MM.1S (cell line): ENCODE results near the gene SETX.

Experiments used
- DNase-seq: peaks from one replicate; pipeline ENCODE4 v3.0.0-alpha.2; 2015
- H2AFZ ChIP-seq: fragments of 300-600 bp; sonication (generic); 2 replicates; pipeline ENCODE4 v1.6.0; 2016; ENCODE audit warnings: antibody characterized with exemption, low read length
- H3F3A ChIP-seq: fragments of 300-600 bp; sonication (generic); 2 replicates; pipeline ENCODE4 v1.6.1; 2016; ENCODE audit warnings: mild to moderate bottlenecking, antibody characterized with exemption, low read length, moderate library complexity, mixed read lengths; ENCODE audit not compliant: insufficient read depth
- H3K27ac ChIP-seq: fragments of 300-600 bp; sonication (generic); 2 replicates; pipeline ENCODE4 v1.5.1; 2016; ENCODE audit warnings: mild to moderate bottlenecking, low read length
- H3K27me3 ChIP-seq: fragments of 300-600 bp; sonication (generic); replicated peaks from 2 replicates; pipeline ENCODE4 v1.6.0; 2016; ENCODE audit warnings: low read length; ENCODE audit not compliant: insufficient read depth
- H3K36me3 ChIP-seq: fragments of 300-600 bp; sonication (generic); replicated peaks from 2 replicates; pipeline ENCODE4 v1.6.1; 2016; ENCODE audit warnings: mild to moderate bottlenecking, low read length, mixed read lengths; ENCODE audit not compliant: insufficient read depth
- H3K4me1 ChIP-seq: fragments of 300-600 bp; sonication (generic); 2 replicates; pipeline ENCODE4 v1.6.1; 2016; ENCODE audit warnings: low read length, mixed read lengths
- H3K4me2 ChIP-seq: fragments of 300-600 bp; sonication (generic); 2 replicates; pipeline ENCODE4 v1.6.0; 2016; ENCODE audit warnings: low read depth, low read length
- H3K4me3 ChIP-seq: fragments of 300-600 bp; sonication (generic); 2 replicates; pipeline ENCODE4 v1.5.1; 2016; ENCODE audit warnings: low read length, mixed read lengths
- H3K79me2 ChIP-seq: fragments of 300-600 bp; sonication (generic); 2 replicates; pipeline ENCODE4 v1.6.1; 2016; ENCODE audit warnings: mixed run types, low read length, mixed read lengths
- H3K9ac ChIP-seq: fragments of 300-600 bp; sonication (generic); 2 replicates; pipeline ENCODE4 v1.6.1; 2016; ENCODE audit warnings: low read length, mixed read lengths
- H3K9me2 ChIP-seq: fragments of 300-600 bp; sonication (generic); replicated peaks from 2 replicates; pipeline ENCODE4 v1.6.1; 2016; ENCODE audit warnings: mild to moderate bottlenecking, low read length, mixed read lengths; ENCODE audit not compliant: insufficient read depth
- H3K9me3 ChIP-seq: fragments of 300-600 bp; sonication (generic); replicated peaks from 2 replicates; pipeline ENCODE4 v1.6.1; 2016; ENCODE audit warnings: mild to moderate bottlenecking, low read length, mixed read lengths; ENCODE audit not compliant: insufficient read depth
- H4K20me1 ChIP-seq: fragments of 300-600 bp; sonication (generic); 2 replicates; pipeline ENCODE4 v1.6.1; 2016; ENCODE audit warnings: mild to moderate bottlenecking, low read length, moderate library complexity, mixed read lengths; ENCODE audit not compliant: insufficient read depth
- CTCF ChIP-seq: fragments of 300-600 bp; sonication (generic); IDR thresholded peaks from 2 replicates; pipeline ENCODE4 v1.5.1; 2016; ENCODE audit warnings: antibody characterized with exemption, low read length, mixed read lengths
- EZH2 ChIP-seq: fragments of 300-600 bp; sonication (generic); optimal IDR thresholded peaks from 2 replicates; pipeline ENCODE3; 2017; ENCODE audit warnings: low read depth, mild to moderate bottlenecking, antibody characterized with exemption, low read length, mixed read lengths
- EZH2phosphoT487 ChIP-seq: fragments of 300-600 bp; sonication (generic); IDR thresholded peaks from 2 replicates; pipeline ENCODE4 v1.6.1; 2018; ENCODE audit warnings: antibody characterized with exemption, low read length

SETX gene

DNA sequence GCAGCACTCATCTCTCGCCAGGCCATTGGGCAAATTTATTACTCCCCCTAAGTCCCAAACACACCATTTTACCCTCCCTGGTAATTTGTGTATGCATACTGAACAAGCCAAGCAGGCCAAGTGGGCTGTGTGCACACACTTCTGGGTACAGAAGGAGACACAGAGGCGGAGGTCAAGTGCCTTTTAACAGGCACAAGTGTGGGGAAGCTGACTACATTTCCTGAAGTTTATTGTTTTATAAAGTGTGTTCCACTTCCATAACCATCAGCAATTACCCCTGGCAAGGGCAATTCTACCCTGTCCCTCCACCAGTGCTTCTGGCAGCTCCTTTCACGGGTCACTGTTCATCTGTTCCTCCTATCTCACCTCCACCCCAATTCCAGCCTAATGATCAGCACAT, 93.9 kb downstream of the SETX start:
- Histone ChIP-seq H4K20me1 (0 out of 2 replicates have a peak, but pooled peaks cover 4% of the 10 kb centered on the region), H3K9me3 (no peaks in the 10 kb centered on the region), H2AFZ (no peak overlapping the region), H3K36me3 (no peaks in the 10 kb centered on the region; the same call in 1 of the 2 replicates), H3K9me2 (no peaks in the 10 kb centered on the region), H3F3A (0 out of 2 replicates have a peak, but pooled peaks cover 2% of the 10 kb centered on the region), H3K27me3 (peaks cover 15% of the 10 kb centered on the region; the same call in 1 of the 2 replicates), H3K4me3 (no peak overlapping the region), H3K79me2 (no peaks in the 10 kb centered on the region), H3K4me2 (no peak overlapping the region), H3K27ac (no peak overlapping the region), H3K9ac (no peak overlapping the region), H3K4me1 (peaks cover 4% of the 10 kb centered on the region)
- DNase-seq, result no peak
- TF ChIP-seq CTCF (no peak), EZH2 (no peak), EZH2phosphoT487 (no peak)

- DNase-seq, result no peak
- no peaks in the 10 kb centered on the region for H4K20me1 ChIP-seq
- no peak overlapping the region for H3K9ac ChIP-seq
- no peak overlapping the region for H3K4me3 ChIP-seq
- no peak overlapping the region for H3K4me2 ChIP-seq
- H2AFZ ChIP-seq, result no peak overlapping the region
- no peaks in the 10 kb centered on the region for H3K9me2 ChIP-seq
- no peaks in the 10 kb centered on the region for H3K79me2 ChIP-seq
- TF ChIP-seq EZH2phosphoT487, result no peak
- TF ChIP-seq CTCF, result no peak
- no peak for TF ChIP-seq EZH2
- H3F3A ChIP-seq, result no peaks in the 10 kb centered on the region; the same call in 1 of the 2 replicates
- H3K36me3 ChIP-seq, result no peaks in the 10 kb centered on the region
- H3K9me3 ChIP-seq, result no peaks in the 10 kb centered on the region
- H3K27me3 ChIP-seq, result peaks cover 72% of the 10 kb centered on the region
- H3K4me1 ChIP-seq, result no peaks in the 10 kb centered on the region
- no peak overlapping the region for H3K27ac ChIP-seq
Measured at GRCh38 chr9:132250324-132251262, 104.2 kb downstream of the SETX start.

DNA sequence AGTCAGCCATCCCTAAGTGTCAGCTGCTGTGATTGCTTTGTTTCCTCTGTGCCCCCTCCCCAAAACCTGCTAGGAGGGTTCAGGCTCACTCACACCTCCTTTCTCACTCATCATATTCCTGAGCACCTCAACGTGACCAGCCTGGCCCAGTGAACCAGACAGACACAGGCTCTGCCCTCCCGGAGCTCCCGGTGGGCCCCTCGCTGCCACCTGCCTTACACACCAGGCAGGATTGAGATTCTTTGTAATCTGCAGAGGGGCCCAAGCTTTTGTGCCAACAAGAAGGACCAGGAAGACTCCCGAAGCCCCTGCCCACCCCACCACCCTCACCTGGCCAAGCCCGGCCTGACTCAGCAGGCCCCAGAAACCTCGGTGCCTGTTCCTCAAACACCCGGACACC, 105.1 kb downstream of the SETX start:
- no peaks in the 10 kb centered on the region for H3K9me2 ChIP-seq
- no peak overlapping the region for H3K9ac ChIP-seq
- no peak overlapping the region for H3K4me2 ChIP-seq
- TF ChIP-seq EZH2 (no peak), CTCF (no peak), EZH2phosphoT487 (no peak)
- no peak overlapping the region for H2AFZ ChIP-seq
- DNase-seq, result no peak
- no peaks in the 10 kb centered on the region for H3K79me2 ChIP-seq
- no peaks in the 10 kb centered on the region for H3K9me3 ChIP-seq
- no peak overlapping the region for H3K27ac ChIP-seq
- H3K4me1 ChIP-seq, result no peaks in the 10 kb centered on the region
- H3K27me3 ChIP-seq, result peaks cover 75% of the 10 kb centered on the region
- no peaks in the 10 kb centered on the region; the same call in 1 of the 2 replicates for H3F3A ChIP-seq
- H4K20me1 ChIP-seq, result no peaks in the 10 kb centered on the region
- H3K36me3 ChIP-seq, result no peaks in the 10 kb centered on the region
- no peak overlapping the region for H3K4me3 ChIP-seq
